ENCODE measurements around the gene SLC17A3.

Gene SLC17A3

DNA sequence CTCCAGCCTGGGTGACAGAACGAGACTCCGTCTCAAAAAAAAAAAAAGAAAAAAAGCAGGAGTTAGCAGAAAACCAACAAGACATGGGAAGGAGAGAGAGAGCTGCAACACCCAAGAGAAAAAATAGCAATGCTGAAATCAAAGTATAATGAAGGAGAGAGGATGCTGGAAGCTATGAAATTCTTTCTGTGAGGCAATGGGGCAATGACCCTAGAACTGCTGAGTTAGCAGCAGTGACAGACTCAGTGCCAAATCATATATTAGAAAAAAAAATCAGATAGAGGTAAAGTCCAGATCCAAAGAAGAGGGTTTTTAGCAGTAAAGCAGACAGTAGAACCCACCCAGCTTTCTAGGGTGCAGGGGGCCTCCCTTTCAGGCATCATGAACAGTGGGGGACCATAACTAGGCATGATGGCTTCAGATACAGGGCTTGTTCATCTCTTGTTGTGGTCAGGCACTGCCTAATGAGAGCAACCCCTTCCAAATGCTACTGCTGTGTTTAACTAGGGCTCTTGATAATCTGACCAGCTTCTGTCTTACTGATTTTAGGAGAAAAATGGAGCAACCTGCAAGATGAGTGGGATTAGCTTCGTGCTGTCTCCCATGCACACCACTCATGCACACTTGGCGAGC is 29.5 kb upstream of the SLC17A3 start:
- no peak for DNase-seq (ENCODE audit: low read depth, low spot score)
- no CpG with 5 or more reads among the region's 4 CpGs for WGBS (ENCODE audit: insufficient coverage, insufficient read length)
- no peaks in the 10 kb centered on the region for H3K27me3 ChIP-seq (ENCODE audit: control insufficient read depth, insufficient read depth, low read length)
- peaks cover under 1% of the 10 kb centered on the region; the same call in 1 of the 2 replicates for H3K4me1 ChIP-seq (ENCODE audit: control insufficient read depth, insufficient read depth, low read length)
- no peaks in the 10 kb centered on the region for H3K36me3 ChIP-seq (ENCODE audit: control insufficient read depth, insufficient read depth, low read length)
- no peaks in the 10 kb centered on the region for H3K9me3 ChIP-seq (ENCODE audit: control insufficient read depth, insufficient read depth, low read length)
- no peak overlapping the region for H3K27ac ChIP-seq (ENCODE audit: low read length)
- H3K4me3 ChIP-seq (ENCODE audit: low read length), result no peak overlapping the region

DNA sequence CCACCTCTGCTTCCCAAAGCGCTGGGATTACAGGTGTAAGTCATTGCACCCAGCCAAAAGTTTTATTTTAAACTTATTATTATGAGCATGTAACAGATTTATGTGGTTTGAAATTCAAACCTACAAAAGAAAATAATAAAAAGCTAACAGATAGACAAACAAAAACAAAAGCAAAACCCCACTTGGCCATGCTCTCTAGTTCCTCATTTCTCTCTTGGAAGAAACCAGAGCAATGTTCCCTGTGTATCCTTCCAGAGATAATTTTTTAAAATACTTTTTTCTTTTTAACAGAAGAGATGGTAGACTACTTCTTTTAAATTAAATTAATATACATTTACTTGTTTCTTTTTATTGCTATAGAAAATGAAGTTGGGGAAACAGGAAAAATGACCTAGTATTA is 28.0 kb upstream of the SLC17A3 start:
- no peaks in the 10 kb centered on the region for H3K27me3 ChIP-seq (ENCODE audit: control insufficient read depth, insufficient read depth, low read length)
- no peak for DNase-seq (ENCODE audit: low read depth, low spot score)
- no peak overlapping the region for H3K4me3 ChIP-seq (ENCODE audit: low read length)
- peaks cover 4% of the 10 kb centered on the region; the same call in 1 of the 2 replicates for H3K4me1 ChIP-seq (ENCODE audit: control insufficient read depth, insufficient read depth, low read length)
- H3K27ac ChIP-seq (ENCODE audit: low read length), result no peak overlapping the region
- WGBS (ENCODE audit: insufficient coverage, insufficient read length), result no CpG with 5 or more reads among the region's 1 CpG
- no peaks in the 10 kb centered on the region for H3K9me3 ChIP-seq (ENCODE audit: control insufficient read depth, insufficient read depth, low read length)
- no peaks in the 10 kb centered on the region for H3K36me3 ChIP-seq (ENCODE audit: control insufficient read depth, insufficient read depth, low read length)

DNA sequence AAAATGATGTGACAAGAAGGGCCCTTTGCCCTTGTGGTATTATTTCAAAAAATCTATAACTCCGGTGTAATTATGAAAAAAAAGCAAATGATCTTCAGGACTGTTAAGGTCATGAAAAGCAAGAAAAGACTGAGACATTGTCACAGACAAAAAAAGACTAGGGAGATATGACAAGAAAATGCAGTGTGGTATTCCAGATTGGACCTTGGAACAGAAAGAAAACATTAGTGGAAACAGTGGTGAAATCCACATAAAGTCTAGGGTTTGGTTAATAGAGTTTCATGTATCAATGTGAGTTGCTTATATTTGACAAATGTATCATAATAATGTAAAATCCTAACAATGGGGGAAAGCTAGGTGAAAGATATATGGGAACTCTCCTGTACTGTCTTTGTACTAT is 26.8 kb upstream of the SLC17A3 start:
- Histone ChIP-seq H3K4me3 (ENCODE audit: low read length) (no peak overlapping the region), H3K9me3 (ENCODE audit: control insufficient read depth, insufficient read depth, low read length) (no peaks in the 10 kb centered on the region), H3K27ac (ENCODE audit: low read length) (no peak overlapping the region), H3K27me3 (ENCODE audit: control insufficient read depth, insufficient read depth, low read length) (no peaks in the 10 kb centered on the region), H3K36me3 (ENCODE audit: control insufficient read depth, insufficient read depth, low read length) (no peaks in the 10 kb centered on the region), H3K4me1 (ENCODE audit: control insufficient read depth, insufficient read depth, low read length) (peaks cover 4% of the 10 kb centered on the region; the same call in 1 of the 2 replicates)
- no CpG with 5 or more reads among the region's 1 CpG for WGBS (ENCODE audit: insufficient coverage, insufficient read length)
- no peak for DNase-seq (ENCODE audit: low read depth, low spot score)

DNA sequence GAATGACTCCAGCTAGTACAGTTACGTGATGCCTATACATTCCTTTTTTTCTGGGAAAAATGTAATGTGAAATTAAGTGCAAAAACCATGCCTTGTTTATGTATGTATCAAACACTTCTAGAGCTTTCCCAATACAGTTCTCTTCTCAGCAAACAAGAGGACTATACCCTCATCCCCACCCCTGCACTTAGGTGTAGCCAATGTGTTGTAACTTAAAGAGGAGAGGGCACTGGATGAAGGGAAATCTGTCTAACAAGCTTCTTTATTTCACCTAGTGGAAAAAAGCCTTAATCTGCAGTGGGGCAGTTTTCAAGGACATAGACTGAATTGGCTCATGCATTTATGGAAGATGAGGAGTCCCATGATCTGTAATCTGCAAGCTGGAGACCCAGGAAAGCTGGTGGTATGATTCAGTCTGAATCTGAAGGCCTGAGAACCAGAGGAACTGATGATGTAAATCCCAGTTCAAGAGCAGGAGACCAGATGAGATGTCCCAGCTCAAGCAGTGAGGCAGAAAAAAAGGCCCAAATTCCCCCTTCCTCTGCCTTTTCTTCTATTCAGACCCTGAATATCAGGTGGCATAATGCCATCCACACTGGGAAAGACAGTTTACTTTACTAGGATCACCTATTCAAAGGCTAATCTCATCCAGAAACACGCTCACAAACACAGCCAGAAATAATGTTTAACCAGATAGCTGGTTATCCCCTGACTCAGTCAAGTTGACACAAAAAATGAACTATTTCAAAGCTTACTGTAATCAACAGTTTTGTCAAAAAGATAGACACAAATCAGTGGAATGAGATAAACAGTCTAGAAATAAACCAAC is 25.8 kb upstream of the SLC17A3 start:
- no CpG with 5 or more reads among the region's 2 CpGs for WGBS (ENCODE audit: insufficient coverage, insufficient read length)
- no peak for DNase-seq (ENCODE audit: low read depth, low spot score)
- Histone ChIP-seq H3K9me3 (ENCODE audit: control insufficient read depth, insufficient read depth, low read length) (no peaks in the 10 kb centered on the region), H3K4me3 (ENCODE audit: low read length) (no peak overlapping the region), H3K27me3 (ENCODE audit: control insufficient read depth, insufficient read depth, low read length) (no peaks in the 10 kb centered on the region), H3K36me3 (ENCODE audit: control insufficient read depth, insufficient read depth, low read length) (no peaks in the 10 kb centered on the region), H3K27ac (ENCODE audit: low read length) (no peak overlapping the region), H3K4me1 (ENCODE audit: control insufficient read depth, insufficient read depth, low read length) (peaks cover 4% of the 10 kb centered on the region; the same call in 1 of the 2 replicates)

DNA sequence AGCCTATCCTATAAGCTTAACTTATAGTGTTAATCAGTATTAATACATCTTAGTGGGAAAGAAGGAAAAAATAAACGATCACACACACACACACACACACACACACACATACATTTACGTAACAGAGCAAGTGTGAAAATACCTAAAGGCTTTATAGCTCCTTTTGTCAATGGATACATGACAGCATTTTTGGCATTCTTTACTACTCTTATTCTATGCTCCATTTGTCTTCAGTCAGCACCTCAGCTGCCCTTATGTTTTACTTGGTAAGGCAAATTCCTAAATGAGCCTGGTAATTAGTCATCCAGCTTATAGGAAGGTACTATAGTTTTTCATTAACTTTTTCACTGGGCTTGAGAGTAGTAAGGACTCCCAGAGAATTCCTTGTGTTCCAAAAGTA is 25.1 kb upstream of the SLC17A3 start:
- peaks cover 4% of the 10 kb centered on the region; the same call in 1 of the 2 replicates for H3K4me1 ChIP-seq (ENCODE audit: control insufficient read depth, insufficient read depth, low read length)
- H3K9me3 ChIP-seq (ENCODE audit: control insufficient read depth, insufficient read depth, low read length), result no peaks in the 10 kb centered on the region
- H3K4me3 ChIP-seq (ENCODE audit: low read length), result no peak overlapping the region
- WGBS (ENCODE audit: insufficient coverage, insufficient read length), result no CpG with 5 or more reads among the region's 2 CpGs
- no peaks in the 10 kb centered on the region for H3K27me3 ChIP-seq (ENCODE audit: control insufficient read depth, insufficient read depth, low read length)
- H3K36me3 ChIP-seq (ENCODE audit: control insufficient read depth, insufficient read depth, low read length), result no peaks in the 10 kb centered on the region
- H3K27ac ChIP-seq (ENCODE audit: low read length), result no peak overlapping the region
- no peak for DNase-seq (ENCODE audit: low read depth, low spot score)

DNA sequence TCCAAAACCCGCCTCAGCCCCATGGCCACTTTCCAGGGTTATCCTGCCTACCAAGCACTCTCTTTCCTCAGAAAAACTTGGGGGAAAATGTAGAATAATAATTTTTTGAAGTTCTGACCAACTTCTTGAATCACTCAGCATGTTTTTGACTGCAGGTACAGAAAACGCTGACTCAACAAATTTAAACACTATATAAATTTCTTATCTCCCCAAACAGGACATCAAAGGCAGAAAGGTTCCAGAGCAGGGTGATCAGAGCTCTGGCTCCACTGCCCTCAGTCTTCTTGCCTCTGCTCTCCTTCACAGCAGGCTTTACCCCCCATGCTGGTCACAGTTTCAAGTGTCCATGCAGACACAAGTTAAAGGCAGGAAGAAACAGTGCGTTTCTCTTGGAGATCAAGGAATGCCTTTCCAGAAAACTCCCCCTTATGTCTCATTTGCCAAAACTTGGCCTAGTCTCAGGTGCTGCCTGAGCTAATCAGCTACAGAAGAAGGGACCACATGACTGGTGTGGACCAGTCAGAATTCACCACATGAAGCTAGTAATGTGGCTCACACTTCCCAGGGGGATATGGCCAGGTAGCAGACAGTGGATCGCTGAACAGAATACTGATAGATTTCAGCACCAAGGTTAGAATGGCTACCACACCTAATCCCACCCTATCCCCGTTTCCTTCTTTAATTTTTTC is 24.4 kb upstream of the SLC17A3 start:
- DNase-seq (ENCODE audit: low read depth, low spot score), result no peak
- no peak overlapping the region for H3K27ac ChIP-seq (ENCODE audit: low read length)
- peaks cover 4% of the 10 kb centered on the region; the same call in 1 of the 2 replicates for H3K4me1 ChIP-seq (ENCODE audit: control insufficient read depth, insufficient read depth, low read length)
- H3K27me3 ChIP-seq (ENCODE audit: control insufficient read depth, insufficient read depth, low read length), result no peaks in the 10 kb centered on the region
- H3K9me3 ChIP-seq (ENCODE audit: control insufficient read depth, insufficient read depth, low read length), result no peaks in the 10 kb centered on the region
- H3K36me3 ChIP-seq (ENCODE audit: control insufficient read depth, insufficient read depth, low read length), result no peaks in the 10 kb centered on the region
- WGBS (ENCODE audit: insufficient coverage, insufficient read length), result no CpG with 5 or more reads among the region's 5 CpGs
- H3K4me3 ChIP-seq (ENCODE audit: low read length), result no peak overlapping the region

DNA sequence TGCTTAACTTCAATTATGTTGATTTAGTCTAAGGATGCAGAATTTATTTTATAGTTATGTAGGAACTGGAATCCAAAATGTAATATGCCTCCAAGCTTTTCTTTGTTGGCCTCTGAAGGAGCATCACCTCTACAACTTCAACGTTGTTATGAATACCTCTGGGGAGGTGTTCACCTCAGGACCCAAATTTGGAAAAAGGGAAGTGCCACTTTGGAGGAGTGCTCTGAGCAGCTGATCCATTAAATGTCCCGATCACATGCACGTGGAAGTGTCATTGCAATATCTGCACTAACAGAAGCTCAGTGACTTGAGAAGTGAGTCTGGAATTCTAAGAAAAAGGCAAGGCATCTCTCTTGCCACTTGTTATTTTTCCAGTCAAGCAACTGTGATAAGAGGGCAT is 22.2 kb upstream of the SLC17A3 start:
- WGBS (ENCODE audit: insufficient coverage, insufficient read length), result no CpG with 5 or more reads among the region's 3 CpGs
- Histone ChIP-seq H3K9me3 (ENCODE audit: control insufficient read depth, insufficient read depth, low read length) (no peaks in the 10 kb centered on the region), H3K4me1 (ENCODE audit: control insufficient read depth, insufficient read depth, low read length) (peaks cover 4% of the 10 kb centered on the region; the same call in 1 of the 2 replicates), H3K27me3 (ENCODE audit: control insufficient read depth, insufficient read depth, low read length) (no peaks in the 10 kb centered on the region; the same call in 1 of the 2 replicates), H3K27ac (ENCODE audit: low read length) (no peak overlapping the region), H3K36me3 (ENCODE audit: control insufficient read depth, insufficient read depth, low read length) (no peaks in the 10 kb centered on the region), H3K4me3 (ENCODE audit: low read length) (no peak overlapping the region)
- DNase-seq (ENCODE audit: low read depth, low spot score), result no peak

DNA sequence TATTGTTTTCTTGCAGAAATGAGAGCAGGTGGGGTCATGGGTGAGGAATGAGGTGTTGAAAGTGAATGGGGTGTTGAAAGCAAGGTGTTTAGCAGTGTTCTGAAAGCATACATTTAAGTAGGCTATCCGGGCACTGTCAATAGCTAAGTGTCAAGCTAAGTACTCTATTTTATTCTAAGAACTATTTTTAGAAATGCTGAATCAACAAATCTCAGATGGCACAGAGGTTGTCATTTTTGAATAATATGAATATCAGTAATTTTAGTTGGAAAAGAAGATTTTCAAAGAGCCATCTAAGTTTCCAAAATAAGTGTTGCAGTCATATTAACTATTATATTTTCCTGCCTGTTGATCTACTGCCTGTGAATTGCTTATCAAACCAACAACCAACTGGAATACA is 21.7 kb upstream of the SLC17A3 start:
- no peak overlapping the region for H3K27ac ChIP-seq (ENCODE audit: low read length)
- H3K9me3 ChIP-seq (ENCODE audit: control insufficient read depth, insufficient read depth, low read length), result no peaks in the 10 kb centered on the region
- H3K4me3 ChIP-seq (ENCODE audit: low read length), result no peak overlapping the region
- H3K27me3 ChIP-seq (ENCODE audit: control insufficient read depth, insufficient read depth, low read length), result no peaks in the 10 kb centered on the region; the same call in 1 of the 2 replicates
- H3K36me3 ChIP-seq (ENCODE audit: control insufficient read depth, insufficient read depth, low read length), result no peaks in the 10 kb centered on the region
- WGBS (ENCODE audit: insufficient coverage, insufficient read length), result no CpG with 5 or more reads among the region's 1 CpG
- H3K4me1 ChIP-seq (ENCODE audit: control insufficient read depth, insufficient read depth, low read length), result peaks cover 4% of the 10 kb centered on the region; the same call in 1 of the 2 replicates
- DNase-seq (ENCODE audit: low read depth, low spot score), result no peak

DNA sequence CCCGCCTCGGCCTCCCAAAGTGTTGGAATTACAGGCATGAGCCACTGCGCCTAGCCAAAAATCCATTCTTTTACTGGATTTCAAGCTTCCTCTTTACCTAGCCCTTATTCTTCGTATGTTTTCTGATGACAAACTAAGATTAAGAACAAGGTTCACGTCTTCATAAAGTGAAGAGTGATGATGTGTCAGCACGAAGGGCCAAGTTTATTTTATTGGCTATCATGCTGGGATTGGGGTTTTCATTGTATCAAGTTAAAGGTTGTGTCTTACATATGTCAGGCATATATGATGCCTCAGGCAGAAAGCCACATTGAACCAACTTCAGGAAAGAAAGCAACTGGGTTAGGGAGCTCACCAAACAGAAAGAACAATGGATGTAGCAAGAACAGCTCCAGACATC is 19.7 kb upstream of the SLC17A3 start:
- no peak for DNase-seq (ENCODE audit: low read depth, low spot score)
- Histone ChIP-seq H3K27me3 (ENCODE audit: control insufficient read depth, insufficient read depth, low read length) (no peaks in the 10 kb centered on the region; the same call in 1 of the 2 replicates), H3K9me3 (ENCODE audit: control insufficient read depth, insufficient read depth, low read length) (no peaks in the 10 kb centered on the region), H3K4me1 (ENCODE audit: control insufficient read depth, insufficient read depth, low read length) (peaks cover 4% of the 10 kb centered on the region; the same call in 1 of the 2 replicates), H3K36me3 (ENCODE audit: control insufficient read depth, insufficient read depth, low read length) (no peaks in the 10 kb centered on the region), H3K4me3 (ENCODE audit: low read length) (no peak overlapping the region), H3K27ac (ENCODE audit: low read length) (no peak overlapping the region)
- no CpG with 5 or more reads among the region's 6 CpGs for WGBS (ENCODE audit: insufficient coverage, insufficient read length)

DNA sequence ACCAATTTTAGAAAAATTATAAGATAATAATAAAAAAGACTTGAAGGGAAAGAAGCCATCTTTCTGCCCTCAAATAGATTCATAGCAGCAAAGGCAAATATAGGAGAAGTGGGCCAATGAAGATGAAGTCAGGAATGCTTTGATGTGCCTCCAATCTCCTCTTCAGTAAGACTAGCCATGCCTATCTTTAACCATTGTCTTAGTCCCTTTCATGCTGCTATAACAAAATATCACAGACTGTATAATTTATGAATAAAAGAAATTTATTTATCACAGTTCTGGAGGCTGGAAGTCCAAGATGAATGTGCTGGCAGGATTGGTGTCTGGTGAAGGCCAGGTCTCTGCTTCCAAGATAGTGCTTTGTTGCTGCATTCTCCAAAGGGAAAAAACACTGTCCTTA is 18.8 kb upstream of the SLC17A3 start:
- H3K9me3 ChIP-seq (ENCODE audit: control insufficient read depth, insufficient read depth, low read length), result no peaks in the 10 kb centered on the region
- no peak overlapping the region for H3K4me3 ChIP-seq (ENCODE audit: low read length)
- no peaks in the 10 kb centered on the region for H3K4me1 ChIP-seq (ENCODE audit: control insufficient read depth, insufficient read depth, low read length)
- DNase-seq (ENCODE audit: low read depth, low spot score), result no peak
- no peak overlapping the region for H3K27ac ChIP-seq (ENCODE audit: low read length)
- no peaks in the 10 kb centered on the region for H3K36me3 ChIP-seq (ENCODE audit: control insufficient read depth, insufficient read depth, low read length)
- no peaks in the 10 kb centered on the region; the same call in 1 of the 2 replicates for H3K27me3 ChIP-seq (ENCODE audit: control insufficient read depth, insufficient read depth, low read length)
